ENCODE data around the gene NAT16. TPM values are rescaled to one million over a fixed set of nuclear protein-coding genes. Genes with fewer than 3 reads are reported as not detected.
"Not testable (repeated sequence)": the region's sequence is repeated elsewhere in the genome, so short reads cannot be mapped to it uniquely, and the experiment has no call there.

NAT16 gene
- total RNA-seq, 2 experiments from 2014 or later = not detected

DNA sequence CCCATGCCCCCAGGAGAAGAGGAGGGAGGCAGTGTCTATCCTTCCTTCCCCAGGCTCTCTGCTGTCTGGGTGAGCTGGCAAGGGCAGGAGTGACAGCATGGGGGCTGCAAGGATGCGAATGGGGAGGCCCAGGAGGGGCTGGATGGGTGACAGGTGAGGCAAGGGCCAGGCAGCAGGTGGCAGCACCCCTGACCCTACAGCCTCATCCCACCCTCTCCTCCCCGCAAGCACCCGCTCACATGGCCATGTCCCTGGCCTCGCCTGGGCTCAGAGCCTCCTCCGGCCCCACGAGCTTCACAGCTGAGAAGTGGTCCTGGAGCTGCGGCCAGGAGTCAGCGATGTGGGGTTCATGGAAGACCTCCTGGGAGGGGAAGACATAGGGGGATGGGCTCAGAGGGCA lies 31.9 kb upstream of the NAT16 start:
- Mint-ChIP-seq H3K27me3 (ENCODE audit: low read depth) (no peaks in the 10 kb centered on the region), H3K4me3 (no peak overlapping the region), H3K9me3 (no peaks in the 10 kb centered on the region), H3K36me3 (ENCODE audit: low read depth) (peaks cover 10% of the 10 kb centered on the region), H3K27ac (no peak overlapping the region), H3K4me1 (ENCODE audit: low read depth) (peaks cover 13% of the 10 kb centered on the region)
- CTCF ChIA-PET = interaction anchor here (1.2 to 2.0 kb wide), 2 partner anchors 71 to 104 kb away, joined by 5 to 6 read pairs; no protein-coding TSS in a partner anchor
- no peak for DNase-seq
- intact Hi-C loops (cut with micrococcal nuclease) = no loop called here

DNA sequence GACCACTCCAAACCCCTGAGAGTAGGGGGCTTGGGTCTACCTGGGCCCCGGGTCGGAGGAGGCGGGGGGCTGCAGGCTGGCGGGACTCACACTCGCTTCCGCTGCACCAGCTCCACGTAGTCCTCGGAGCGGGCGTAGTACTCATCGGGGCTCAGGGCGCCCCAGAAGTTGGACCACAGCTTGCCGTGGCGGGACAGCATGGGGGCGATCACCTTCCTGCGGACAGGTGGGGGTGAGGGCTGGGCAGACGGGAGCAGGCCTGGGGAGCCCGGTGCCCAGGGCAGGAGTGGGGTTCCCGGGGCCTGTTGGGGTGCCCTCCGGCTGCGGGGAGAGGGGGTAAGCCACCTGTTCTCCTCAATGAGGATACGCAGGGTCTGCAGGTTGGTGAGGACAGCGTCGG lies 31.4 kb upstream of the NAT16 start:
- Mint-ChIP-seq H3K4me1 (ENCODE audit: low read depth) (peaks cover 10% of the 10 kb centered on the region), H3K27me3 (ENCODE audit: low read depth) (no peaks in the 10 kb centered on the region), H3K9me3 (no peaks in the 10 kb centered on the region), H3K36me3 (ENCODE audit: low read depth) (peaks cover 12% of the 10 kb centered on the region), H3K4me3 (no peak overlapping the region), H3K27ac (no peak overlapping the region)
- CTCF ChIA-PET = interaction anchor here (1.2 to 2.0 kb wide), 2 partner anchors 71 to 105 kb away, joined by 5 to 6 read pairs; no protein-coding TSS in a partner anchor
- no peak for DNase-seq
- intact Hi-C loops (cut with micrococcal nuclease) = no loop called here

DNA sequence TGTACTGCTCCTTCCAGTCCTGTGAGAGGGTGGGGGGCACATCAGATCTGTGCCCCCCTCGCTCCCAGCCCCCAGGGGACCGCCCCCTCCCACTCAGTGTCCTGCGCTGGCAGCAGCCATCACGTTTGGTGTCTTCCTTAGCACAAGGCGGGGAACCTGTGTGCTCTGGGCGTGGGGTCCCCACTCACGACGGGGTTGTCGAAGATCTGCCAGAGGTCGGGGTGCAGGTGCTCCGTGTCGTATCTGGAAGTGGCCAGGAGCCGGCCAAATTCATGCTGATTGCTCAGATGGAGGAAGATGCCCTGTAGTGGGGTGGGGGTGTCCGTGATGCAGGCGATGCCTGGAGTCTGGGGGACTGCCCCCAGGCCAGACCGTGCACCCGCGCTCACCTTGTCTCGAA lies 30.1 kb upstream of the NAT16 start:
- no peak for DNase-seq
- Mint-ChIP-seq H3K4me1 (ENCODE audit: low read depth) (no peaks in the 10 kb centered on the region), H3K9me3 (no peaks in the 10 kb centered on the region), H3K27ac (no peak overlapping the region), H3K4me3 (no peak overlapping the region), H3K27me3 (ENCODE audit: low read depth) (no peaks in the 10 kb centered on the region), H3K36me3 (ENCODE audit: low read depth) (peaks cover 14% of the 10 kb centered on the region)
- intact Hi-C loops (cut with micrococcal nuclease) = no loop called here
- CTCF ChIA-PET = no interaction called here

DNA sequence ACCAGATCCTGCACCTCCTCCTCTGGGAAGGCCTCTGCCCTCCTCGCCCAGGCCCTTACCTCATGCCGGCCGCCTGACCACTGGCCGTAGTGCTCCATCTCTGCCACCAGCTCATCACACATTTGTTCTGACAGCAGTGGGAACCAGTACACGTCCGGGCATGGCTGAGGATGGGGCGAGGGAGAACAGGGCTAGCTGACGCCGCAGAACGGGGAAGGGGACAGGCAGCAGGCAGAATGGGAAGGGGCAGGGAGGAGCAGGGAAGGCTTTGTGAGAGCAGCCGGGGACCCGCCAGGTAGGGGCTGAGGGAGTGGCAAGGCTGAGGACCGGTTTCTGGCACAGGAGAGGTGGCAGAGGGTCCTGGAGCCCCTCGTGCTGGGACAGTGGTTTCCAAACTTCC lies 28.7 kb upstream of the NAT16 start:
- H3K36me3 Mint-ChIP-seq (ENCODE audit: low read depth) = peaks cover 11% of the 10 kb centered on the region
- no peak for DNase-seq
- CTCF ChIA-PET = no interaction called here
- peaks cover under 1% of the 10 kb centered on the region for H3K27me3 Mint-ChIP-seq (ENCODE audit: low read depth)
- intact Hi-C loops (cut with micrococcal nuclease) = no loop called here
- no peaks in the 10 kb centered on the region for H3K9me3 Mint-ChIP-seq
- H3K27ac Mint-ChIP-seq = no peak overlapping the region
- H3K4me3 Mint-ChIP-seq = no peak overlapping the region
- H3K4me1 Mint-ChIP-seq (ENCODE audit: low read depth) = peaks cover 2% of the 10 kb centered on the region

DNA sequence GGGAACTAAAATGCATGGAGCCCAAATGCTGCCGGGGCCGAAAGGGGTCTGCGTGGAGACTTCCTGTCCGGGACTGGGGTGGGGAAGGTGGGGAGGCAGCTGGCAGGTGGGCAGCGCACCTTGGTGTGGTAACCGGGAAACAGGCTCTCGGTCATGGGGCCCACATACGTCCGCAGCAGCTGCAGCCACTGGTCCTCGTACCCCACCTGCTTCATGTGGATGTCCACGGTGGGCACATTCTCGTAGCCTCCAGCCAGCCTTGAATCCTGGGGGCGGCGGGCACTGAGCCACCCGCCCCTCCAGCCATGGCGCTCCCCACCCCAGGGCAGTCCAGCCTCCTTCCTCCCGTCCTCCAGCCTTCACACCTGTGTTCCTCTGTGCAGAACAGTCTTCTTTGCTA lies 27.4 kb upstream of the NAT16 start:
- CTCF ChIA-PET = interaction anchor here (0.9 to 1.1 kb wide), 2 partner anchors 15 to 63 kb away, joined by 4 to 5 read pairs; no protein-coding TSS in a partner anchor
- no peak overlapping the region for H3K4me3 Mint-ChIP-seq
- H3K27ac Mint-ChIP-seq = no peak overlapping the region
- peaks cover 7% of the 10 kb centered on the region for H3K4me1 Mint-ChIP-seq (ENCODE audit: low read depth)
- DNase-seq = no peak
- no peaks in the 10 kb centered on the region for H3K9me3 Mint-ChIP-seq
- intact Hi-C loops (cut with micrococcal nuclease) = no loop called here
- H3K27me3 Mint-ChIP-seq (ENCODE audit: low read depth) = peaks cover 7% of the 10 kb centered on the region
- H3K36me3 Mint-ChIP-seq (ENCODE audit: low read depth) = peaks cover 11% of the 10 kb centered on the region

DNA sequence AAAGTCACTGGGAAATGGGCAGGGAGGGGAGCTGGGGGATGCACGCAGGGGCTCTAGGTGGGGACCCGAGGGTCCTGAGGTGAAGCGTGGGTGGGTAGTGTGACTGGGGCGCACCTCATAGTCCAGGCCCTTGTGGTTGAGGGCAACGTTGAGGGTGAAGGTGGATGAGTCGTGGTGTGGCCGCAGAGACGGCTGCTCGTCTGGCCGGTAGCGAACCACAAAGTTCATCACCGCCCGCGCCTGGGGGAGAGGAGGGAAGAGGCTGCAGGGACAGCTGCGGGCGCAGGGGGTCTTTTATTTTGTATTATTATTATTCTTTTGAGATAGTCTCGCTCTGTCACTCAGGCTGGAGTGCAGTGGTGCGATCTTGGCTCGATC lies 26.6 kb upstream of the NAT16 start:
- intact Hi-C loops (cut with micrococcal nuclease) = no loop called here
- peaks cover 7% of the 10 kb centered on the region for H3K4me1 Mint-ChIP-seq (ENCODE audit: low read depth)
- CTCF ChIA-PET = interaction anchor here (1.8 kb wide), 1 partner anchor 14 kb away, joined by 5 read pairs; no protein-coding TSS in a partner anchor
- no peaks in the 10 kb centered on the region for H3K9me3 Mint-ChIP-seq
- H3K36me3 Mint-ChIP-seq (ENCODE audit: low read depth) = peaks cover 11% of the 10 kb centered on the region
- peaks cover 7% of the 10 kb centered on the region for H3K27me3 Mint-ChIP-seq (ENCODE audit: low read depth)
- no peak overlapping the region for H3K27ac Mint-ChIP-seq
- no peak overlapping the region for H3K4me3 Mint-ChIP-seq
- DNase-seq = no peak

DNA sequence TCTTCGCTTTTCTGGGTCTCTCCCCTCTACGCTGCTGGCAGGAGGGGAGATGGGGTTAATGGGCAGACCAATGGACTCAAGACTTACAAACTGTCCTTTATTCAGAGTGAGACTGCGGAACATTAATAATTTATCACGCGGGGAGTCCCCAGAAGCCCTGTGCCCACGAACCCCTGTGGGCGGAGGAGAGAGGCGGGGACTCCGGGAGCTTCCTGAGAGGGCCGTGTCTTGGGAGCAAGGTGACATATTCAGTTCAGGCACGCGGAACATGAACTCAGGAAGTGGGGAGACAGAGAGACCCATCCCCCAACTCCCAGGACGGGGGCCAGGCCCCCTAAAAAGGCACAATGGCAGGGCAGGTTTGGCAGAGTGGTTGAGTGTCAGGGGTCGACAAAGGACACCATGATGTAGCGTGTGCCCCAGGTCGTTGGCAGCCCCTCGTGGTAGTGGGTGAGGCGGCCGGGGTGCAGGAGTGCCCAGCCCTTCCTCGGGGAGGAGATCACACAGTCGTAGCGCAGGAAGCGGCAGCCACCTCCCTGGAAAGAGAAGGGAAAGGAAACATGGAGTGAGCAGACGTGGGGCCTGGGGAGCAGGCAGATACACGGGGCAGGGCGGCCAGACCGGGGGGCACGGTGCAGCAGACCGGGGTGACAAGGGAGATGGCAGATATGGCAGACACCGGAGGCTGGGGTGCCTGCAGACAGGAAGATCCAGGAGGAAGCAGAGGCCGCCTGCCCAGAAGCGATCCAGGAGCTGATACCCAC lies 26.0 kb upstream of the NAT16 start:
- H3K9me3 Mint-ChIP-seq = no peaks in the 10 kb centered on the region
- H3K4me3 Mint-ChIP-seq = no peak overlapping the region
- H3K27me3 Mint-ChIP-seq (ENCODE audit: low read depth) = peaks cover 13% of the 10 kb centered on the region
- no peak overlapping the region for H3K27ac Mint-ChIP-seq
- CTCF ChIA-PET = interaction anchor here (1.8 kb wide), 1 partner anchor 14 kb away, joined by 5 read pairs; no protein-coding TSS in a partner anchor
- H3K4me1 Mint-ChIP-seq (ENCODE audit: low read depth) = peaks cover 9% of the 10 kb centered on the region
- peaks cover 11% of the 10 kb centered on the region for H3K36me3 Mint-ChIP-seq (ENCODE audit: low read depth)
- DNase-seq = no peak
- intact Hi-C loops (cut with micrococcal nuclease) = no loop called here

DNA sequence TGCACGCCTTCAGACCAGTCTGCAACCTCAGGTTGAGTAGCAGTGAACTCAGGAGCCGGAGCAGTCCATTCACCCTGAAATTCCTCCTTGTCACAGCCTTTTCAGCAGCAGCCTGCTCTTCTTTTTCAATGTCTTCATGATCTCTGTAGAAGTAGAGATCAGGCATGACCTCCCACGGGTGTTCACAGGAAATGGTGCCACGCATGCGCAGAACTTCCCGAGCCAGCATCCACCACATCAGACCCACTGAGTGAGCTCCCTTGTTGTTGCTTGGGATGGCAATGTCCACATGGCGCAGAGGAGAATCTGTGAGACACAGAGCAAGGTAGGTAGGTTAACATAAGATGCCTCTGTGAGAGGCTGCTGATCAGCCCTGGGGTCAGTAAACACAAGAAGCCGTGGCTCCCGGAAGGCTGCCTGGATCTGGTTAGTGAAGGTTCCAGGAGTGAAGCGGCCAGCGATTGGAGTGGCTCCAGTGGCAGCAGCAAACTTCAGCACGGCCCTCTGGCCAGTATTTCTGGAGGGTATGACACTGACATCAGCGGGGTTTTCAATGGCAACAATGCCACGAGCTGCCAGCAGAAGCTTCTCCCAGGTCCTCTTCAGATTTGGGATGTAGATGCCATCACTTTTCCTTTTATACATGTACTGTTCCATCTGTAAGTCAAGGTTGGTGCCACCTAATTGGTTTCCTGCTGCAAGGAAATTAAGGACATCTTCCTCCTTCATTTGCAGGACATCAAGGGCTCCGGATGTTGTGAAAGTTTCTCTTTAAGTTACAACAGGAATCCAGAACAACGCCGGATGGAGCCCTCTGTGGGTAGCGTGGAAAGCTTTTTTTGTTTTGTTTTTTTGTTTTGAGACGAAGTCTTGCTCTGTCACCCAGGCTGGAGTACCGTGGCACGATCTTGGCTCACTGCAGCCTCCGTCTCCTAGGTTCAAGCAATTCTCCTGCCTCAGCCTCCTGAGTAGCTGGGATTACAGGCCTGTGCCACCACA lies 23.9 kb upstream of the NAT16 start:
- not testable (repeated sequence) for H3K36me3 Mint-ChIP-seq (ENCODE audit: low read depth); H3K9me3 Mint-ChIP-seq
- H3K27me3 Mint-ChIP-seq (ENCODE audit: low read depth) = peaks cover 21% of the 10 kb centered on the region
- CTCF ChIA-PET = interaction anchor here (0.6 to 2.3 kb wide), 6 partner anchors 11 to 313 kb away, joined by 3 to 6 read pairs (median 4); no protein-coding TSS in a partner anchor
- intact Hi-C loops (cut with micrococcal nuclease) = loop anchor here (5.0 kb wide), 2 partner anchors 38 to 78 kb away; no protein-coding TSS in a partner anchor
- H3K4me3 Mint-ChIP-seq = peak overlapping the region; percentile 61
- H3K4me1 Mint-ChIP-seq (ENCODE audit: low read depth) = peaks cover 14% of the 10 kb centered on the region
- peak; percentile 27 for DNase-seq
- peak overlapping the region; percentile 54 for H3K27ac Mint-ChIP-seq

DNA sequence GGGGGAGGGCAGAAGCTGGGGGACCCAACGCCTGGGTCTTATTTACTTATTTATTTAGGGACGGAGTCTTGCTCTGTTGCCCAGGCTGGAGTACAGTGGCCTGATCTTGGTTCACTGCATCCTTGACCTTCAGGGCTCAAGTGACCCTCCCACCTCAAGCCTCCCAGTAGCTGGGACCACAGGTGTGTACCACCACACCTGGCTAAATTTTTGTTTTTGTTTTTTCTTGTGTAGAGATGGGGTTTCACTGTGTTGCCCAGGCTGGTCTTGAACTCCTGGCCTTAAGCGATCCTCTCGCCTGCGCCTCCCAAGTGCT lies 22.5 kb upstream of the NAT16 start:
- Mint-ChIP-seq H3K36me3 (ENCODE audit: low read depth) (peaks cover 5% of the 10 kb centered on the region), H3K4me3 (no peak overlapping the region), H3K27ac (no peak overlapping the region), H3K4me1 (ENCODE audit: low read depth) (peaks cover 14% of the 10 kb centered on the region), H3K9me3 (no peaks in the 10 kb centered on the region), H3K27me3 (ENCODE audit: low read depth) (peaks cover 21% of the 10 kb centered on the region)
- intact Hi-C loops (cut with micrococcal nuclease) = loop anchor here (5.0 kb wide), 2 partner anchors 40 to 80 kb away; no protein-coding TSS in a partner anchor
- no peak for DNase-seq
- CTCF ChIA-PET = interaction anchor here (0.9 to 2.3 kb wide), 5 partner anchors 8 to 68 kb away, joined by 3 to 9 read pairs (median 5); no protein-coding TSS in a partner anchor

DNA sequence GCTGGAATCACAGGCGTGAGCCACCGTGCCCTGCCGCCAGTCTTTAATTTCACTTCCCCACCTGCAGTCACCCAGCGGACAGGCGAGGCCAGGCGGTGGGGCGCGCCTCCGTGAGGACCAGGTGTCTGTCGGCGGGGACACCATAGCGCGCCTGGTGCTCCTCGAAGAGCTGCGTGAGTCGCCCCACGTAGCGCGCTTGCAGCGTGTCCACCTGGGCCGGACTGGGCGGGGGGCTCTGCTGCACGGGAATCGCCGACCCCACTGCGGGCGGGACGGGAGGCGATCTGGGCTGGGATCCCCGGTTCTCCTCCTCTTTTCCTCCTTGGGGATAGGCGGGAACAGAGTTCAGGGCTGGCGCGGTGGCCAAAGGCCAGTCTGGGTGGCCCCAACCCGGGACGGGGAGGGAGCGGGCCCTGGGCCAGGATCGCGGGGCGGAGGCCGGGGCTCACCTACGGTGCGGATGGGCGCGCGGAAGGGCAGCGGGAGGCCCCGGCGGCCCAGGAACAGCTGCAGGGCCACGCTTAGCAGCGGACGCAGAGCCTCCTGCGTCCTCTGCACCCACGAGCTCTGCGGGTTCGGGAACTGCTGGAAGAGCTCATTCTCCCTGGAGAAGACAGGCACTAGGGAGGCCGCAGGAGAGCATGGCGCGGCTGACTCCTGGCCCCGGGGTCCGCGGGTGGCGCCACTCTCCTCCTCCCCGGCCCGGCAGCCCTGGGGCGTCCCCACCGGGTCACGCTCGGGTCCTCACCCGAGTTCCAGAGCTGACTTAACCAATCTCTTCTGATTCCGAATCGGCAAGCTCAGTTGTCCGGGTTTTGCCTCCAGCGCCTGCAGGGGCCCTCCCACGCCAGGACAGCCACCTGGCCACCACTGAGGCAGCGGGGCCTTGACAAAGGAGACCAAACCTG lies 21.9 kb upstream of the NAT16 start:
- Mint-ChIP-seq H3K9me3 (no peaks in the 10 kb centered on the region), H3K36me3 (ENCODE audit: low read depth) (peaks cover 5% of the 10 kb centered on the region), H3K27me3 (ENCODE audit: low read depth) (peaks cover 21% of the 10 kb centered on the region), H3K4me3 (no peak overlapping the region), H3K27ac (no peak overlapping the region), H3K4me1 (ENCODE audit: low read depth) (peaks cover 14% of the 10 kb centered on the region)
- no peak for DNase-seq
- CTCF ChIA-PET = interaction anchor here (0.9 to 1.0 kb wide), 3 partner anchors 8 to 58 kb away, joined by 3 to 9 read pairs (median 5); no protein-coding TSS in a partner anchor
- intact Hi-C loops (cut with micrococcal nuclease) = loop anchor here (5.0 kb wide), 2 partner anchors 40 to 80 kb away; no protein-coding TSS in a partner anchor

DNA sequence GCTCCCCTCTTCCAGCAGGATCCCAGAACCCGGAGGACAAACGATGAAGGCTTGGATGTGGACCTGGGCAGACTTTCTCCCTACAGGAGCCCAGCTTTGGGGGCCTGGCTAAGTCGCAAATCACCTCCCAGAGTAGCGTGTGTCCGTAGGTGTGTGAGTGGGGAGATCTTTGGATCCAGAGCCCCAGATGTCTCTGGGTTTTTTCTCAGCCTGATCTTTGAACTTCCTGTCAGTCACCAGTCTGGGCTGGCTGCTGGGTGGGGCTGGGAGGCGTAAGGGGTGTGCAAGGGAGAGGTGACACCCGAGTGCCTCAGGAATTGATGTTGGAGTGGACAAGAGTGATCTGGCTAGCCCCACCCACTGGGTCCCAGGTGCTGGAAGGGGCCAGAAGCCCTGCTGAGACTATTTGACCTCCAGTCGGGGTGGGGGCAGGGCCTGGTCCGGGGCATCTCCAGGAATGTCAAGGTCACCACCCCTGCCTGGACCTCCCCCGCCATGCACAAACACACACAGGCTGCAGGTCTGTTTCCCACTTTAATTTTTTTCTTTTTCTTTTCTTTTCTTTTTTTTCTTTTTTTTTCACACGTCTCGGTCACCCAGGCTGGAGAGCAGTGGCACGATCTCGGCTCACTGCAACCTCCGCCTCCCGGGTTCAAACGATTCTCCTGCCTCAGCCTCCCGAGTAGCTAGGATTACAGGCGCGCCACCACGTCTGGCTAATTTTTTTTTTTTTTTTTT lies 20.9 kb upstream of the NAT16 start, which contains the start of gene MOGAT3:
MOGAT3 (minus strand) TSS at position 175 of the 738 bp plus-strand sequence. CDS start 182 bp downstream, outside the sequence.
- intact Hi-C loops (cut with micrococcal nuclease) = loop anchor here (5.0 kb wide), 2 partner anchors 41 to 81 kb away; no protein-coding TSS in a partner anchor
- peaks cover 14% of the 10 kb centered on the region for H3K4me1 Mint-ChIP-seq (ENCODE audit: low read depth)
- H3K27me3 Mint-ChIP-seq (ENCODE audit: low read depth) = peaks cover 21% of the 10 kb centered on the region
- no peaks in the 10 kb centered on the region for H3K9me3 Mint-ChIP-seq
- H3K4me3 Mint-ChIP-seq = no peak within 1 kb of the TSS
- CTCF ChIA-PET = interaction anchor here (1.4 kb wide), 1 partner anchor 17 kb away, joined by 3 read pairs; the partner anchor contains the start of gene ZNHIT1
- no peak for DNase-seq
- no peak within 1 kb of the TSS for H3K27ac Mint-ChIP-seq
- no peaks in the 10 kb centered on the region for H3K36me3 Mint-ChIP-seq (ENCODE audit: low read depth)
